ENCODE data around the gene PHF21B.

DNA sequence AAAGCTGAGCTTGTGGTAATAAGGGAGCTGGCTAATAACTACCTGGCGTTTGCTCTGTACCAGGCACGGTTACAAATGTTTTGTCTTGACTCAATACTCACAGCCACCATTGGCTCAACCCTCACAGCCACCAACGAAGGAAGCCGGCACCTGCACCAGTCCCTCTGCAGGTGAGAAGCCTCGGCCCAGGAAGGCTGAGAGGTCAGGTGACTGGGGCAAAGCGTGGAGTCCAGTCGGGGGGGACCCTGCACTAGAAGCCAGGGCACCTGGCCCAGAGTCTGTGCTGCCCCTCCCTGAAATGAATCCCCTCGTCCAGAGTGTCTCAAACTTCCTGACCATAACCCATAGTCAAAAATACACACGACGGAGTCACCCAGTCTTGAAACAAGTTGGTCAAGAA lies 90.1 kb downstream of the PHF21B start:
- no peak for TF ChIP-seq POLR2AphosphoS5 (IDR thresholded peaks at IDR 0.05; ENCODE audit: low read depth, low read length)
- no peak for TF ChIP-seq POLR2A (IDR thresholded peaks at IDR 0.05; ENCODE audit: low read depth, low read length)
- no peak for TF ChIP-seq TAF1 (IDR thresholded peaks at IDR 0.05; ENCODE audit: low read depth, low read length)
- no peak for TF ChIP-seq SPI1 (IDR thresholded peaks at IDR 0.05; ENCODE audit: low read depth, low read length)
- no peak for TF ChIP-seq PAX5 (IDR thresholded peaks at IDR 0.05; ENCODE audit: insufficient read depth, low read length, severe bottlenecking)
- TF ChIP-seq POU2F2 (IDR thresholded peaks at IDR 0.05; ENCODE audit: low read depth, low read length): no peak
